GM12872 (cell line): Measurements from ENCODE around the gene ZMYM3.

Source experiments
- CTCF ChIP-seq: IDR thresholded peaks from 3 replicates; pipeline ENCODE4 v1.5.1; 2011; ENCODE audit warnings: low read depth, mild to moderate bottlenecking, low read length, moderate library complexity; ENCODE audit not compliant: insufficient read depth

Gene ZMYM3

GRCh38 chrX:71239781-71240180, 14.2 kb downstream of the ZMYM3 start:
- TF ChIP-seq CTCF: no peak

GRCh38 chrX:71236836-71237235, 17.1 kb downstream of the ZMYM3 start:
- no peak for TF ChIP-seq CTCF

GRCh38 chrX:71235482-71235881, 18.5 kb downstream of the ZMYM3 start:
- TF ChIP-seq CTCF: no peak

GRCh38 chrX:71228063-71228642, 25.8 kb downstream of the ZMYM3 start:
- TF ChIP-seq CTCF: no peak

GRCh38 chrX:71227370-71228062, 26.4 kb downstream of the ZMYM3 start:
- no peak for TF ChIP-seq CTCF

- no peak for TF ChIP-seq CTCF
Measured at GRCh38 chrX:71225676-71226075, 28.3 kb downstream of the ZMYM3 start.

- TF ChIP-seq CTCF: no peak
Measured at GRCh38 chrX:71225009-71225408, 28.9 kb downstream of the ZMYM3 start.
